Measurements from ENCODE around the gene SHROOM1. TPM values are rescaled to one million over a fixed set of nuclear protein-coding genes. Genes with fewer than 3 reads are reported as not detected.

The SHROOM1 gene
- total and polyA plus RNA-seq, 9 of the 15 experiments (the other 6 are each of a cell fraction or from before 2014, with no cell fraction given), result 0.44 to 26.5 (median 11.9) TPM

- TF ChIP-seq GATAD2B (IDR thresholded peaks at IDR 0.05; ENCODE audit: borderline replicate concordance), result 0 out of 2 replicates have a peak, but pooled peaks have one; percentile 1
- no peak for TF ChIP-seq PHF21A (IDR thresholded peaks at IDR 0.05; ENCODE audit: borderline replicate concordance, low read depth)
- no peak for TF ChIP-seq ZNF696 (CRISPR knock-in tag; conservative IDR thresholded peaks at IDR 0.05)
- TF ChIP-seq KAT8 (IDR thresholded peaks at IDR 0.05; ENCODE audit: low read depth), result no peak
- TF ChIP-seq, protein P1, sequence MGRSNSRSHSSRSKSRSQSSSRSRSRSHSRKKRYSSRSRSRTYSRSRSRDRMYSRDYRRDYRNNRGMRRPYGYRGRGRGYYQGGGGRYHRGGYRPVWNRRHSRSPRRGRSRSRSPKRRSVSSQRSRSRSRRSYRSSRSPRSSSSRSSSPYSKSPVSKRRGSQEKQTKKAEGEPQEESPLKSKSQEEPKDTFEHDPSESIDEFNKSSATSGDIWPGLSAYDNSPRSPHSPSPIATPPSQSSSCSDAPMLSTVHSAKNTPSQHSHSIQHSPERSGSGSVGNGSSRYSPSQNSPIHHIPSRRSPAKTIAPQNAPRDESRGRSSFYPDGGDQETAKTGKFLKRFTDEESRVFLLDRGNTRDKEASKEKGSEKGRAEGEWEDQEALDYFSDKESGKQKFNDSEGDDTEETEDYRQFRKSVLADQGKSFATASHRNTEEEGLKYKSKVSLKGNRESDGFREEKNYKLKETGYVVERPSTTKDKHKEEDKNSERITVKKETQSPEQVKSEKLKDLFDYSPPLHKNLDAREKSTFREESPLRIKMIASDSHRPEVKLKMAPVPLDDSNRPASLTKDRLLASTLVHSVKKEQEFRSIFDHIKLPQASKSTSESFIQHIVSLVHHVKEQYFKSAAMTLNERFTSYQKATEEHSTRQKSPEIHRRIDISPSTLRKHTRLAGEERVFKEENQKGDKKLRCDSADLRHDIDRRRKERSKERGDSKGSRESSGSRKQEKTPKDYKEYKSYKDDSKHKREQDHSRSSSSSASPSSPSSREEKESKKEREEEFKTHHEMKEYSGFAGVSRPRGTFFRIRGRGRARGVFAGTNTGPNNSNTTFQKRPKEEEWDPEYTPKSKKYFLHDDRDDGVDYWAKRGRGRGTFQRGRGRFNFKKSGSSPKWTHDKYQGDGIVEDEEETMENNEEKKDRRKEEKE (IDR thresholded peaks at IDR 0.05; ENCODE audit: borderline replicate concordance in 1 of 2, control insufficient read depth in 1 of 2, low read depth in 2 of 2, low read length in 1 of 2), result no peak
- no peak for TF ChIP-seq ZNF785 (CRISPR knock-in tag; IDR thresholded peaks at IDR 0.05)
- TF ChIP-seq HCFC1 (IDR thresholded peaks at IDR 0.05; ENCODE audit: low read depth, low read length), result no peak; the same call in 1 of the 2 replicates
- TF ChIP-seq ELK3 (CRISPR knock-in tag; IDR thresholded peaks at IDR 0.05), result no peak
- no peak for TF ChIP-seq ZNF398 (CRISPR knock-in tag; IDR thresholded peaks at IDR 0.05)
- TF ChIP-seq ZNF75A (CRISPR knock-in tag; IDR thresholded peaks at IDR 0.05), result no peak
- TF ChIP-seq SMC3 (conservative IDR thresholded peaks at IDR 0.05; ENCODE audit: insufficient read depth, low read depth, low read length), result no peak
- no peak for TF ChIP-seq FOXA1 (IDR thresholded peaks at IDR 0.05; ENCODE audit: borderline replicate concordance)
- no peak; the same call in 1 of the 2 replicates for TF ChIP-seq SIN3B (IDR thresholded peaks at IDR 0.05; ENCODE audit: low read depth)
- TF ChIP-seq FOXA3 (CRISPR knock-in tag; conservative IDR thresholded peaks at IDR 0.05 in 1 of 2, IDR thresholded peaks at IDR 0.05 in 1 of 2), result 0 out of 4 replicates have a peak, but pooled peaks of 1 of the 2 experiments have one; percentile 61
- TF ChIP-seq CTCFL (IDR thresholded peaks at IDR 0.05; ENCODE audit: borderline replicate concordance, insufficient read depth, low read depth, low read length, poor library complexity, severe bottlenecking), result peak; percentile 48
- no peak for TF ChIP-seq MYBL2 (IDR thresholded peaks at IDR 0.05; ENCODE audit: low read depth)
- TF ChIP-seq MYBL2 (CRISPR knock-in tag; IDR thresholded peaks at IDR 0.05; ENCODE audit: borderline replicate concordance), result no peak
- TF ChIP-seq TCF7L2 (IDR thresholded peaks at IDR 0.05; ENCODE audit: low read depth, low read length), result peak; percentile 61; the same call in 1 of the 2 replicates
- no peak for TF ChIP-seq KHSRP (IDR thresholded peaks at IDR 0.05)
- no peak for TF ChIP-seq RUNX1 (IDR thresholded peaks at IDR 0.05; ENCODE audit: low read depth)
These were observed at the start of gene SHROOM1 (continued) for GRCh38 chr5:132830436-132831094.

Data from K562 (cell line).